GM12872 (cell line): ENCODE measurements around the gene VRTN.

Experiments
- TF ChIP-seq, protein P1 (sequence below): IDR thresholded peaks from 3 replicates; pipeline ENCODE4 v1.5.1; 2011; ENCODE audit warnings: low read depth, mild to moderate bottlenecking, low read length, moderate library complexity; ENCODE audit not compliant: insufficient read depth

Gene VRTN

DNA sequence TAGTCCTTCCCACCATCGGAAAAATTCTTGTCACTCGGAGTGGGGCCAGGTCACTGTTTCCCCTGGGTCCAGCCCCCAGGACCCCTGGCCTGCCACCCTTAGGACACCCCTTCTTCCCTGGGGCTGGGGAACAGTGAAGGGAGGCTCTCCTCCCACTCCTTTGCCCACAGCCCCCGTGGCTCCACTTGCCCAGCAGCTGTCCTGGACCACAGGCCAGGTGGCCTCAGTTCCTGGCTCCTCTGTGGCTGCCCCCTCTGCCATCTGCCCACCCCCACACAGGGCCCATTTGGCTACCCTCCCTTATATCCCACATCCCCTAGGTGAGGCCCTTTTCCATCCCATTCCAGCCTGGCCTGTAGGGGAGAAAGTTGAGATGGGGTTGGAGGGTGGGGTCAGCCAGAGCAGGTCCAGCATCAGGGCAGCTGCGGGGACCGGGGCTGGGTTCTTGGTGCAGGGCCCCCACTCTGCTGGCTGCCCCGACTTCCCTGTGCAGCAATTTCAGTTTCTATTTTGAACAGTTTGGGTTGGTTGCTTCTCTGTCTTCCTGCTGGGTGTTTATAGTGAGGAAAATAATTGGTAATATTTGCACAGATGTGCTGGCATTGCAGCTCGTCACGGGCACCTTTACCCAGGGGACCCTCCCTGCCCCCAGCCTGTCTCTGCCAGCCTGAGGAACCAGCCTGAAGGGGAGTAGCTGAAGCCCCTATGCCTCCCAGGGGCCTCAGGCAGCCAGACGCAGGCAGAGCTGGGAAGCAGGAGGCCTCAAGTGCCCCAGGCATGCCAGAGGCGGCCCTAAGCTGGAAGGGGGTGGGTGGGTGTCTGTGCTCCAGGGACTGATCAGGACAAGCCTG is 54.4 kb downstream of the VRTN start:
- TF ChIP-seq, protein P1, sequence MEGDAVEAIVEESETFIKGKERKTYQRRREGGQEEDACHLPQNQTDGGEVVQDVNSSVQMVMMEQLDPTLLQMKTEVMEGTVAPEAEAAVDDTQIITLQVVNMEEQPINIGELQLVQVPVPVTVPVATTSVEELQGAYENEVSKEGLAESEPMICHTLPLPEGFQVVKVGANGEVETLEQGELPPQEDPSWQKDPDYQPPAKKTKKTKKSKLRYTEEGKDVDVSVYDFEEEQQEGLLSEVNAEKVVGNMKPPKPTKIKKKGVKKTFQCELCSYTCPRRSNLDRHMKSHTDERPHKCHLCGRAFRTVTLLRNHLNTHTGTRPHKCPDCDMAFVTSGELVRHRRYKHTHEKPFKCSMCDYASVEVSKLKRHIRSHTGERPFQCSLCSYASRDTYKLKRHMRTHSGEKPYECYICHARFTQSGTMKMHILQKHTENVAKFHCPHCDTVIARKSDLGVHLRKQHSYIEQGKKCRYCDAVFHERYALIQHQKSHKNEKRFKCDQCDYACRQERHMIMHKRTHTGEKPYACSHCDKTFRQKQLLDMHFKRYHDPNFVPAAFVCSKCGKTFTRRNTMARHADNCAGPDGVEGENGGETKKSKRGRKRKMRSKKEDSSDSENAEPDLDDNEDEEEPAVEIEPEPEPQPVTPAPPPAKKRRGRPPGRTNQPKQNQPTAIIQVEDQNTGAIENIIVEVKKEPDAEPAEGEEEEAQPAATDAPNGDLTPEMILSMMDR = no peak

DNA sequence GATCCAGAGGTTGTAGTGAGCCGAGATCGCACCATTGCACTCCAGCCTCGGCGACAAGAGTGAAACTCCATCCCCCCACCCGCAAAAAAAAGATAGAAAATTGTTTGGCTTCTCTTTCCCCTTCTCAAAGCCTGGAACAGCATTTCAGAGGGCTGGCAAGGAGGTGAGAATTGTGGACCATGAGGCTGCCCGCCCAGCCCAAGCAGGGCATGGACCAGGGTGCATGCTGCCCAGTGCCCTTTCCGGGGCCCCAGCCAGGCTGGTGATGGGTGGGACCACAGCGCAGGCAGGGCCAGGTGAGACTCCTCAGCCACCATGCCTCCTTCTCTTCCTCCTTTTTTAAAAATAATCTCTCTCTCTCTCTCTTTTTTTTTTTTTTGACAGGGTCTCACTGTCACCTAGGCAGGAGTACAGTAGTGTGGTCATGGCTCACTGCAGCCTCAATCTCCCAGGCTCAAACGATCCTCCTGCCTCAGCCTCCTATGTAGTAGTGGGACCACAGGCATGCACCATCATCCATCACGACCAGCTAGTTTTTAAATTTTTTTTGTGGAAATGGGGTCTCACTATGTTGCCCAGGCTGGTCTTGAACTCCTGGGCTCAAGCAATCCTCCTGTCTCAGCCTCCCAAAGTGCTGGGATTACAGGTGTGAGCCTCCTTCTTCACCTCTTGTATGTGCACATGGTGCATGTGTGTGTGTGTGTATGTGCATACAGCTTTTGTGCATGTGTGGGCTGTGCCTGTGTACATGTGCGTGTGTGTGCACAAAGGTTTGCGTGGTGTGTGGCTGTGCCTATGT is 55.5 kb downstream of the VRTN start:
- TF ChIP-seq, protein P1 = no peak

DNA sequence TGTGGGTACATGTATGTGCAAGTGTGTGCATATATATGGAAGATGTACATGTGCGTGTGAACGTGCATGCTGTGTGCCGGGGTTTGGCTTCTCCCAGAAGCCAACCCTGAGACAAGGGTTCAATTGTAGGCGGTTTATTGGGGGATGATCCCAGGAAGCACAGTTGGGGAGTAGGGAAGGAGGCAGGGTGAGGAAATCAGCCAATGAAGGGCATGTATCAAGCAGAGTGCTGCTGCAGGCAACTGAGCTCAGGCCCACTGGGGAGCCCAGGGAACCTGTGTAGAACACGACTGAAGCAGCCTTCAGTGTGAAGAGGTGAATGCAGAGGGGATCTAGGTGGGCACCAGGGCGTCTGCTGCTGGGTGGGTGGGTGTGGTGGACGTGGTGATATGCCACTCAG is 56.2 kb downstream of the VRTN start:
- TF ChIP-seq, protein P1 = no peak

DNA sequence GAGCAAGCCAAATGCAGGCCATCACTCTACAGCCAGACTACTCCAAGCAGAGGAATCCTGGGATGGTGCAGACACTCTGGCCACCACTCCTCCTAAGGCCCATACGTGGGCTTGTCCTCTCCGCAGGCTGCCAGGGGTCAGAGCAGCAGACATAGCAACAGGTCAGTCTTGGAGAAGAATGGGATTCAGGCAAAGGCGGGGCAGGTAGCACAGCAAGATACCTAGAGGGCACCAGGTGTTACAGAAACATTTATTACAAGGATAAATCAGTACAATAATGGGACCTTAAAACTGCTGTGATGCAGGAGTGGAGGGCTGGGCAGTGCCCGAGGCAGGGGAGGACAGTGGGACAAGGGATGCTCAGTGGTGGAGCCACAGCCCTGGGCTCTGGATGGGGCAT is 57.4 kb downstream of the VRTN start:
- TF ChIP-seq, protein P1 = no peak

DNA sequence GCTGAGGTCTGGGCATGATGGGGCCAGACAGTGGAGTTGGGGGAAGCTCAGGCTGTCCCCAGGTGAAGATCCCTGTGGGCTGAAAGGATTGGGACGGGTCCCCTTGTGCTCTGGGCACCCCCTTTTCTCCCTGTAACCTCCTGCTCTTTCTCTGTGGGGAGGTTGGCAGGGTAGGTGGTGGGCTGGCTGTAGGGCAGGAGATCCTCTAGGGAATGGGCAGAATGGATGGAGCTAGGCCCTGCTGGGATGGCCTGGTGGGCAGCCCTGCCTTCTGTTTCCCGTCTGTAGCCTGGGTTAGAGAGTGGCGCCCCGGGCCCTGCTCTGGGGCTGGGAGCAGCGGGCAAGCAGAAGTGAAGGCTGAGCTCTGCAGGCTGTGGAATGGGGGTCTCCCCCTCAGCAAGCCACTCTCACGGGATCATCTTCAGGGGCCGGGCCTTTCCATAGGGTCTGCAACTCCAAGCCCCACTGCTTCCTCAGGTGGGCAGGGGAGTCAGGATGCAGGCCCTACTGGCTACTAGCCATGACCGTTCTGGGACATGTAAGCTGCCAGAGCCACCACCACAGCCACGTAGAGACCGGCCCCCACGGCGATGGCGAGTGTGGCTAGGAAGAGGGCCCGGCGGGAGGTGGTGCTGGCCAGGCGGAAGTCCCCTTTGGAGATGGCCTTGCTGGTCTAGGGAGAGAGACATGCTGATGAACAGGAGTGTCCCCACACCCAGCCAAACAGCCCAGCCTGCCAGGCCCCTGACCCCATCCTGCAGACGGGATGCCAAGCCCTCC is 58.9 kb downstream of the VRTN start:
- TF ChIP-seq, protein P1 = no peak

DNA sequence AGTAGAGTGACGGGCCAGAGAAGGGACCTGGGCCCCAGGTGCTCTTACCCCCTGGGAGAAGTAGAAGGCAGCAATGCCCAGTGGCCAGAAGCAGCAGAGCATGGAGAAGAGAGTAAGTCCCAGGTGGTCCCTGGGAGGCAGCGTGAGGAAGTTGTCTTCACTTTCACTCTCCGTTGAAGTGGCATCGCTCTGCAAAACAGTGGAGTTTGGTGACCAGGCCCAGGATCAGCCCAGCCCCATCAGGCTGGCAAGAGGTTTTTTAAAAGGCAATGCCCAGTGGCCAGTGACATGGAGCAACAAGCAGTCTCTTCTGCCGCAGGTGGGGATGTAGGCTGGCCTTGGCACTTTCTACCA is 59.5 kb downstream of the VRTN start:
- TF ChIP-seq, protein P1 = no peak

DNA sequence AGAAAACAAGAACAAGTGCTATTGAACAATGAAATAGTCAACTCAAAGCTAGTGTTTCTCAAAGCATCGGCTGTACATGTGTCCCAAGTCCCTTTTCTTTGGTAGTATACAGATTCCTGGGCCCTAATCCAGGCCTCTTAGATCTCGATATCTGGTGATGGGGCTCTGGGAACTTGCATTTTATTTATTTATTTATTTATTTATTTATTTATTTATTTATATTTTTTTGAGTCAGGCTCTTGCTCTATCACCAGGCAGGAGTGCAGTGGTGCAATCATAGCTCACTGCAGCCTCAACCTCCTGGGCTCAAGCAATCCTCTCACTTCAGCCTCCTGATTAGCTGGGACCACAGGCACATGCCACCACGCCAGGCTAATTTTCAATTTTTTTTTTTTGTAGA is 60.6 kb downstream of the VRTN start:
- TF ChIP-seq, protein P1 = no peak
